HFFc6 (cell line): Measurements from ENCODE around the gene CEP135. TPM values are rescaled to one million over a fixed set of nuclear protein-coding genes. Genes with fewer than 3 reads are reported as not detected.
"Not testable (repeated sequence)": the region's sequence is repeated elsewhere in the genome, so short reads cannot be mapped to it uniquely, and the experiment has no call there.

Experiments
- DNase-seq: peaks from one replicate; pipeline ENCODE4 v3.0.0-alpha.2; 2018
- H3K27ac Mint-ChIP-seq: 2 replicates; pipeline ENCODE4 v1.8.0; 2020; ENCODE audit warnings: mild to moderate bottlenecking, mixed read lengths
- H3K27me3 Mint-ChIP-seq: 2 replicates; pipeline ENCODE4 v1.8.0; 2021; ENCODE audit warnings: mild to moderate bottlenecking, moderate library complexity, mixed read lengths; ENCODE audit not compliant: insufficient read depth
- H3K36me3 Mint-ChIP-seq: 2 replicates; pipeline ENCODE4 v1.8.0; 2021; ENCODE audit warnings: low read depth, mixed read lengths
- H3K4me1 Mint-ChIP-seq: 2 replicates; pipeline ENCODE4 v1.8.0; 2020; ENCODE audit warnings: low read depth, mixed read lengths
- H3K4me3 Mint-ChIP-seq: 2 replicates; pipeline ENCODE4 v1.8.0; 2020; ENCODE audit warnings: mild to moderate bottlenecking, moderate library complexity, mixed read lengths
- H3K9me3 Mint-ChIP-seq: 2 replicates; pipeline ENCODE4 v1.8.0; 2020; ENCODE audit warnings: mild to moderate bottlenecking, mixed read lengths
- total RNA-seq, 6 experiments: library from RNA; stranded (reverse); fragmentation: NEBNext Ultra II Directional; extraction: Animal tissue kit (Norgen Biotek cat#: 25700); gene quantifications; 2 replicates in 1 of 6; 3 replicates in 5 of 6; pipeline ENCODE4 v1.2.3, GENCODE V29; 2021
- TF ChIP-seq, protein P1 (sequence below): fragments of 200-600 bp; sonication (generic); IDR thresholded peaks from 2 replicates; pipeline ENCODE4 v1.5.0; 2021; ENCODE audit warnings: antibody characterized with exemption, mild to moderate bottlenecking

The CEP135 gene
- total RNA-seq, 6 experiments from 2014 or later, result 4.3 to 7.0 (median 6.3) TPM

DNA sequence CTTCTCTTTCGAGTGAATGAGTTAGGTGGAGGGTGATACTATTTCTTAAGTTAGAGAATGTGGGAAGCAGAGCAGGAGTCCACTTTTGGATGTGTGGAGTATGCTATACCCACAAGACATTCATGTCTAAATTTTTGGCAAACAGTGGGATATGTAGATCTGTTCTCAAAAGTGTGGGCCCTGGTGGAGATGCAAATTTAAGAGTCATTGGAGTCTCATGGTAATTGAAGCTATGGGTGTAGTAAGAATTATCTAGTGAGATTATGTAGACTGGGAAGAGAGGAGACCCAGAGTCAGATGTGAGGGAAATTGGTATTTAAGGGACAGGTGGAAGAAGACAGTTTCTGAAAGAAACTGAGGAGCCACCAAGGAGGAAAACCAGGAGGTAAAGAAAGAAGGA, 7.0 kb downstream of the CEP135 start:
- Mint-ChIP-seq H3K4me1 (peaks cover 11% of the 10 kb centered on the region), H3K36me3 (peaks cover 11% of the 10 kb centered on the region), H3K27me3 (no peaks in the 10 kb centered on the region; the same call in 1 of the 2 replicates), H3K27ac (no peak overlapping the region), H3K9me3 (no peaks in the 10 kb centered on the region), H3K4me3 (no peak overlapping the region)
- TF ChIP-seq, protein P1, sequence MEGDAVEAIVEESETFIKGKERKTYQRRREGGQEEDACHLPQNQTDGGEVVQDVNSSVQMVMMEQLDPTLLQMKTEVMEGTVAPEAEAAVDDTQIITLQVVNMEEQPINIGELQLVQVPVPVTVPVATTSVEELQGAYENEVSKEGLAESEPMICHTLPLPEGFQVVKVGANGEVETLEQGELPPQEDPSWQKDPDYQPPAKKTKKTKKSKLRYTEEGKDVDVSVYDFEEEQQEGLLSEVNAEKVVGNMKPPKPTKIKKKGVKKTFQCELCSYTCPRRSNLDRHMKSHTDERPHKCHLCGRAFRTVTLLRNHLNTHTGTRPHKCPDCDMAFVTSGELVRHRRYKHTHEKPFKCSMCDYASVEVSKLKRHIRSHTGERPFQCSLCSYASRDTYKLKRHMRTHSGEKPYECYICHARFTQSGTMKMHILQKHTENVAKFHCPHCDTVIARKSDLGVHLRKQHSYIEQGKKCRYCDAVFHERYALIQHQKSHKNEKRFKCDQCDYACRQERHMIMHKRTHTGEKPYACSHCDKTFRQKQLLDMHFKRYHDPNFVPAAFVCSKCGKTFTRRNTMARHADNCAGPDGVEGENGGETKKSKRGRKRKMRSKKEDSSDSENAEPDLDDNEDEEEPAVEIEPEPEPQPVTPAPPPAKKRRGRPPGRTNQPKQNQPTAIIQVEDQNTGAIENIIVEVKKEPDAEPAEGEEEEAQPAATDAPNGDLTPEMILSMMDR, result no peak
- no peak for DNase-seq

DNA sequence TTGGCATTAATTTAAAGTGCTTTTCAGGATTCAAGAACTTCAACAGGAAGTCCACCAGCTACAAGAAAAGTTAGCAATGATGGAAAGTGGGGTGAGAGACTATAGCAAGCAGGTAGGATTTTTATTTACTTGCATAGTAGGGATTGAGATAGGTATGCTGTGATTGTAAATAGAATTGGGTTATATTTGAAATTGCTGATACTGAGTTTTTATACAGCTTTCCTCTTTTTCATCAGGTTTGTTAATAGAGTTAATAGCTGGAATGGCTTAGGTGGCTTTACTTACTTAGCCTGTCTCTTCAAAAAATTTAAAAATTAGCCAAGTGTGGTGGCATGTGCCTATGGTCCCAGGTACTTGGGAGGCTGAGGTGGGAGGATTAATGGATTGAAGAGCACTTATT, 10.9 kb downstream of the CEP135 start:
- TF ChIP-seq, protein P1, result no peak
- Mint-ChIP-seq H3K4me3 (no peak overlapping the region), H3K9me3 (no peaks in the 10 kb centered on the region), H3K36me3 (peaks cover 24% of the 10 kb centered on the region), H3K27me3 (no peaks in the 10 kb centered on the region; the same call in 1 of the 2 replicates), H3K4me1 (peaks cover 22% of the 10 kb centered on the region), H3K27ac (no peak overlapping the region)
- DNase-seq, result no peak

DNA sequence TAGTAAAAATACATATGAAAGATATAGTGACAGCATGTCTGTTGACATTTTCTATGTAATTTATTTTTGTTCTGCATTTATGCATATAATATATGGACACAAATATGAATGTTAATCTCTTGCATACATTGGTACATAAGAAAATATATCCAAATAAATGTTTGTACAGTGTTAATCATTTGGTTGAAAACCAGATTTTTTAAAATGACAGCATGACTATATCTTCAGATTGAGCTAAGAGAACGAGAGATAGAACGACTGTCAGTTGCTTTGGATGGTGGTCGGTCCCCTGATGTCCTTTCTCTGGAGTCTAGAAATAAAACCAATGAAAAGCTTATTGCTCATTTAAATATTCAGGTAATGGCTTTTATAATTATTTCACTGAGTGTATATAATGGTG, 15.3 kb downstream of the CEP135 start:
- Mint-ChIP-seq H3K4me1 (peaks cover 22% of the 10 kb centered on the region), H3K9me3 (no peaks in the 10 kb centered on the region), H3K27ac (no peak overlapping the region), H3K4me3 (no peak overlapping the region), H3K27me3 (no peaks in the 10 kb centered on the region; the same call in none of the 2 replicates), H3K36me3 (peaks cover 17% of the 10 kb centered on the region)
- no peak for DNase-seq
- TF ChIP-seq, protein P1, result no peak

DNA sequence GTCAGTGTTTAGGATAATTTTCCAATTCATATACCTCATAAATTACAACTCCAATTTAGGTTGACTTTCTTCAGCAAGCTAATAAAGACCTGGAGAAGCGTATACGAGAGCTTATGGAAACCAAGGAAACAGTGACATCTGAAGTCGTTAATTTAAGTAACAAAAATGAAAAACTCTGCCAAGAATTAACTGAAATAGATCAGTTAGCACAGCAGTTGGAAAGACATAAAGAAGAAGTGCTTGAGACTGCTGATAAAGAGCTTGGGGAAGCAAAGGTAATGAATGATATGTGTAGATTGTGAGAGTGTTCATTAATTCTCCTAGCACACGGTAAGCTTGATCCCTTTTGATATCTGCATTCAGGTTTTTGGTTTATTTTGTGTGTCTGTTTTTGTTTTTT, 16.8 kb downstream of the CEP135 start:
- H3K27ac Mint-ChIP-seq, result no peak overlapping the region
- no peak overlapping the region for H3K4me3 Mint-ChIP-seq
- H3K9me3 Mint-ChIP-seq, result no peaks in the 10 kb centered on the region
- TF ChIP-seq, protein P1, result no peak
- H3K27me3 Mint-ChIP-seq, result no peaks in the 10 kb centered on the region; the same call in none of the 2 replicates
- peaks cover 17% of the 10 kb centered on the region for H3K36me3 Mint-ChIP-seq
- no peak for DNase-seq
- peaks cover 17% of the 10 kb centered on the region for H3K4me1 Mint-ChIP-seq

DNA sequence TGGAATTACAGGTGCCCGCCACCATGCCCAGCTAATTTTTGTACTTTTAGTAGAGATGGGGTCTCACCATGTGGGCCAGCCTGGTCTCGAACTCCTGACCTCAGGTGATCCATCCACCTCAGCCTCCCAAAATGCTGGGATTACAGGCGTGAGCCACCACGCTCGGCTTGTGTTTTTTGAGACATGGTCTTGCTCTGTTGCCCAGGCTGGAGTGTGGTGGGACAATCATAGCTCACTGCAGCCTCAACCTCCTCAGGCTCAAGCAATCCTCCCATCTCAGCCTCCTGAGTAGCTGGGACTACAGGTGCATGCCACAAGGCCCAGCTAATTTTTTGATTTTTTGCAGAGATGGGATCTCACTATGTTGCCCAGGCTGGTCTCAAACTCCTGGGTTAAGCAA, 17.6 kb downstream of the CEP135 start:
- not testable (repeated sequence) for H3K9me3 Mint-ChIP-seq, H3K27me3 Mint-ChIP-seq, H3K4me3 Mint-ChIP-seq, DNase-seq, H3K27ac Mint-ChIP-seq
- Mint-ChIP-seq H3K36me3 (peaks cover 18% of the 10 kb centered on the region), H3K4me1 (peaks cover 17% of the 10 kb centered on the region)

DNA sequence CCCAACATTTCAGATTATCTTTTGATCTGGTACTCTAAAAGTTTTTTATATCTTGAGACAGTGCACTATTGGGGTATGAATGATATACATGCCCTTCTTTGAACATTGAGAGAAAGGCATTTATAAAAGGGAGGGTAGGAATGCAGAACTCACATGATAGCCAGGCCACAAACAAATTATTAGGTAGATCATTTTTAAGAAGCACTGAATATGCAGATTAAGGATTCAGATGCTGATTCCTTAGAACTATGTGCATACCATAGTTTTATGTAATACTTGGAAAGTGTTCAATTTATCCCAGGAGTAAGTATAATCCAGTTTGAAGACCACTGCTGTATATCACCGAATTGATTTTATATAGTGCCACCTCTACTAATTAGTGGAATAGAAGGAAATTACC, 18.6 kb downstream of the CEP135 start:
- H3K27ac Mint-ChIP-seq, result no peak overlapping the region
- H3K36me3 Mint-ChIP-seq, result peaks cover 13% of the 10 kb centered on the region
- H3K9me3 Mint-ChIP-seq, result no peaks in the 10 kb centered on the region
- no peaks in the 10 kb centered on the region; the same call in 1 of the 2 replicates for H3K27me3 Mint-ChIP-seq
- TF ChIP-seq, protein P1, result no peak
- peaks cover 14% of the 10 kb centered on the region for H3K4me1 Mint-ChIP-seq
- H3K4me3 Mint-ChIP-seq, result no peak overlapping the region
- no peak for DNase-seq
